SK-N-SH (cell line): Measurements from ENCODE around the gene MEFV. TPM values are rescaled to one million over a fixed set of nuclear protein-coding genes. Genes with fewer than 3 reads are reported as not detected.
A peak's percentile ranks its signal among the peaks of the same experiment; 100 is the strongest.

ENCODE experiments used
- CTCF ChIA-PET: fragments of 300-600, 350-600 bp; formaldehyde crosslinking; extraction: SDS; loops from one replicate; lab custom pipeline; 2021; lab: Yijun Ruan, JAX
- POLR2A ChIA-PET: fragments of 350-600 bp; sonication (Branson Sonifier 250); formaldehyde crosslinking; extraction: SDS; loops from one replicate; lab custom pipeline; 2020; ENCODE audit warnings: antibody characterized with exemption, inconsistent platforms; lab: Yijun Ruan, JAX
- DNase-seq: peaks from one replicate; pipeline ENCODE4 v3.0.0; 2012
- H2AFZ ChIP-seq: fragments of 200-600 bp; sonication (generic); 2 replicates; pipeline ENCODE4 v1.8.1; 2016; ENCODE audit warnings: antibody characterized with exemption, mild to moderate bottlenecking, low read depth
- H3F3A ChIP-seq: fragments of 200-600 bp; sonication (generic); replicated peaks from 2 replicates; pipeline ENCODE3; 2016; ENCODE audit warnings: antibody characterized with exemption, mild to moderate bottlenecking; ENCODE audit not compliant: insufficient read depth
- H3K27ac ChIP-seq, 2 experiments: fragments of 200-500 bp in 1 of 2; fragments of 200-600 bp in 1 of 2; sonication (Bioruptor generic) in 1 of 2; sonication (generic), shearing (Covaris generic) in 1 of 2; 2 replicates each; pipeline versions ENCODE4 v1.5.1 to v1.6.1; 2014 to 2016; ENCODE audit warnings: low read depth in 2 of 2, inconsistent platforms in 1 of 2, low read length in 1 of 2, mild to moderate bottlenecking in 1 of 2, mixed read lengths in 1 of 2
- H3K27me3 ChIP-seq: fragments of 200-600 bp; sonication (generic), shearing (Covaris generic); 2 replicates; pipeline ENCODE4 v1.6.1; 2016; ENCODE audit warnings: mixed run types; ENCODE audit not compliant: insufficient read depth
- H3K36me3 ChIP-seq, 2 experiments: fragments of 200-500 bp in 1 of 2; fragments of 200-600 bp in 1 of 2; sonication (Bioruptor generic) in 1 of 2; sonication (generic) in 1 of 2; replicated peaks in 1 of 2; 2 replicates each; pipeline versions ENCODE3 to v1.5.1; 2014 to 2016; ENCODE audit warnings: low read length in 1 of 2, mild to moderate bottlenecking in 1 of 2; ENCODE audit not compliant: insufficient read depth in 2 of 2, control insufficient read depth in 1 of 2
- H3K4me1 ChIP-seq, 2 experiments: fragments of 200-500 bp in 1 of 2; fragments of 200-600 bp in 1 of 2; sonication (Bioruptor generic) in 1 of 2; sonication (generic), shearing (Covaris generic) in 1 of 2; 2 replicates each; pipeline versions ENCODE4 v1.5.1 to v1.6.1; 2014 to 2016; ENCODE audit warnings: low read depth in 1 of 2, low read length in 1 of 2, mixed run types in 1 of 2; ENCODE audit not compliant: insufficient read depth in 2 of 2, control insufficient read depth in 1 of 2
- H3K4me2 ChIP-seq: fragments of 200-600 bp; sonication (generic), shearing (Covaris generic); 2 replicates; pipeline ENCODE4 v1.6.1; 2017; ENCODE audit warnings: mixed run types
- H3K4me3 ChIP-seq, 2 experiments: fragments of 200-500 bp in 1 of 2; fragments of 200-600 bp in 1 of 2; sonication (Bioruptor generic) in 1 of 2; sonication (generic), shearing (Covaris generic) in 1 of 2; 2 replicates each; pipeline versions ENCODE4 v1.5.1 to v1.8.1; 2014 to 2016; ENCODE audit warnings: low read depth in 2 of 2, inconsistent platforms in 1 of 2, low read length in 1 of 2, mild to moderate bottlenecking in 1 of 2, mixed read lengths in 1 of 2, moderate library complexity in 1 of 2
- H3K79me2 ChIP-seq: fragments of 200-600 bp; sonication (generic); 2 replicates; pipeline ENCODE4 v1.8.1; 2017; ENCODE audit warnings: mild to moderate bottlenecking; ENCODE audit not compliant: insufficient read depth
- H3K9ac ChIP-seq: fragments of 200-600 bp; sonication (generic); 2 replicates; pipeline ENCODE4 v1.6.1; 2017; ENCODE audit warnings: mixed run types
- H3K9me2 ChIP-seq: fragments of 200-600 bp; sonication (generic); 2 replicates; pipeline ENCODE4 v1.6.1; 2017; ENCODE audit warnings: mixed run types
- H3K9me3 ChIP-seq: fragments of 200-600 bp; sonication (generic); 2 replicates; pipeline ENCODE4 v1.6.1; 2017; ENCODE audit warnings: mixed run types, mild to moderate bottlenecking, moderate library complexity
- H4K20me1 ChIP-seq: fragments of 200-600 bp; sonication (generic); 2 replicates; pipeline ENCODE4 v1.6.1; 2017; ENCODE audit warnings: mild to moderate bottlenecking, mixed run types; ENCODE audit not compliant: insufficient read depth
- ELF1 ChIP-seq: IDR thresholded peaks from 2 replicates; pipeline ENCODE4 v1.4.0; 2012
- EP300 ChIP-seq, 2 experiments: IDR thresholded peaks; 2 replicates each; pipeline versions ENCODE4 v1.4.0 to v1.6.1; 2012; ENCODE audit warnings: borderline replicate concordance in 1 of 2, low read depth in 1 of 2, low read length in 1 of 2
- EZH2phosphoT487 ChIP-seq: fragments of 200-600 bp; sonication (generic); IDR thresholded peaks from 2 replicates; pipeline ENCODE4 v1.6.1; 2017; ENCODE audit warnings: low read depth, mixed run types, mild to moderate bottlenecking, antibody characterized with exemption, moderate library complexity, borderline replicate concordance
- FOXM1 ChIP-seq: IDR thresholded peaks from 2 replicates; pipeline ENCODE4 v1.4.0; 2012; ENCODE audit warnings: low read depth, mild to moderate bottlenecking
- GABPA ChIP-seq: IDR thresholded peaks from 2 replicates; pipeline ENCODE4 v1.4.0; 2012; ENCODE audit warnings: low read depth, mild to moderate bottlenecking
- GATA2 ChIP-seq: sonication (generic); formaldehyde crosslinking; IDR thresholded peaks from 2 replicates; pipeline ENCODE4 v1.5.0; 2020; ENCODE audit warnings: mild to moderate bottlenecking, missing genetic modification reagents
- IRF3 ChIP-seq: fragments of 150-350 bp; IDR thresholded peaks from 2 replicates; pipeline ENCODE4 v1.6.1; 2016; ENCODE audit warnings: mild to moderate bottlenecking, low read depth, low read length
- JUND ChIP-seq: IDR thresholded peaks from 2 replicates; pipeline ENCODE4 v1.4.0; 2012
- NFIC ChIP-seq: IDR thresholded peaks from 2 replicates; pipeline ENCODE4 v1.4.0; 2012; ENCODE audit warnings: borderline replicate concordance
- NRF1 ChIP-seq: IDR thresholded peaks from 2 replicates; pipeline ENCODE4 v1.6.1; 2012; ENCODE audit warnings: low read depth, mild to moderate bottlenecking, low read length
- RAD21 ChIP-seq: IDR thresholded peaks from 2 replicates; pipeline ENCODE4 v1.6.1; 2012; ENCODE audit warnings: mild to moderate bottlenecking, low read length
- RCOR1 ChIP-seq: fragments of 150-350 bp; IDR thresholded peaks from 2 replicates; pipeline ENCODE4 v1.6.1; 2017; ENCODE audit warnings: antibody characterized with exemption, low read length
- REST ChIP-seq: IDR thresholded peaks from 2 replicates; pipeline ENCODE4 v1.6.1; 2012; ENCODE audit warnings: mild to moderate bottlenecking, low read depth, low read length, moderate library complexity
- RFX5 ChIP-seq: IDR thresholded peaks from 2 replicates; pipeline ENCODE4 v1.6.1; 2012; ENCODE audit warnings: mild to moderate bottlenecking, improper control_type of control experiment, low read length
- RXRA ChIP-seq: IDR thresholded peaks from 2 replicates; pipeline ENCODE4 v1.4.0; 2012; ENCODE audit warnings: low read depth, mild to moderate bottlenecking, borderline replicate concordance
- SIN3A ChIP-seq: IDR thresholded peaks from 2 replicates; pipeline ENCODE4 v1.6.1; 2012; ENCODE audit warnings: low read depth, mild to moderate bottlenecking, low read length, moderate library complexity, borderline replicate concordance
- TCF12 ChIP-seq: IDR thresholded peaks from 2 replicates; pipeline ENCODE4 v1.4.0; 2012
- TEAD4 ChIP-seq: IDR thresholded peaks from 2 replicates; pipeline ENCODE4 v1.4.0; 2012; ENCODE audit warnings: mild to moderate bottlenecking, borderline replicate concordance; ENCODE audit not compliant: insufficient read depth
- USF1 ChIP-seq: IDR thresholded peaks from 2 replicates; pipeline ENCODE4 v1.4.0; 2012; ENCODE audit warnings: low read depth, borderline replicate concordance
- YY1 ChIP-seq: IDR thresholded peaks from 2 replicates; pipeline ENCODE4 v1.4.0; 2012; ENCODE audit warnings: low read depth, mild to moderate bottlenecking
- WGBS: methylation state at CpG from one replicate; pipeline ENCODE4 v1.1.6; 2017; ENCODE audit warnings: low lambda C conversion rate; 5-methylcytosine and 5-hydroxymethylcytosine counted together
- polyA plus RNA-seq, 3 experiments: library from polyadenylated mRNA; depleted of rRNA; stranded (reverse); fragments of >200 nt; gene quantifications; 2 replicates each; pipeline ENCODE4 v1.2.3, GENCODE V29; 2012

MEFV gene
- polyA plus RNA-seq, 1 of the 3 experiments (the other 2 are of a cell fraction) = not detected

GRCh38 chr16:3292604-3293003 lies 36.2 kb upstream of the MEFV start:
- Histone ChIP-seq H3K79me2 (peaks cover 49% of the 10 kb centered on the region), H3K27ac (no peak overlapping the region), H4K20me1 (no peaks in the 10 kb centered on the region), H3K4me2 (no peak overlapping the region), H3K4me3 (peak overlapping the region in 1 of 2 experiments; percentile 9; a peak in 1 of 4 replicates), H3K4me1 (no peaks in the 10 kb centered on the region), H3K27me3 (no peaks in the 10 kb centered on the region), H3K36me3 (peaks cover 44 to 70% of the 10 kb centered on the region in 2 experiments), H3F3A (no peaks in the 10 kb centered on the region), H2AFZ (no peak overlapping the region), H3K9me3 (peaks cover 18% of the 10 kb centered on the region), H3K9ac (no peak overlapping the region), H3K9me2 (no peaks in the 10 kb centered on the region)
- CTCF ChIA-PET = interaction anchor here (0.8 kb wide), 1 partner anchor 11 kb away, joined by 3 read pairs; no protein-coding TSS in a partner anchor
- POLR2A ChIA-PET = no interaction called here
- no peak for TF ChIP-seq TCF12
- no peak for TF ChIP-seq USF1
- no peak for TF ChIP-seq EP300 (IDR thresholded peaks at IDR 0.05; ENCODE audit: borderline replicate concordance in 1 of 2, low read depth in 1 of 2, low read length in 1 of 2)
- no peak for TF ChIP-seq NRF1
- no peak for DNase-seq
- WGBS = 91% methylated on average over 3 of the region's 3 CpGs

GRCh38 chr16:3289998-3290673 lies 33.7 kb upstream of the MEFV start:
- POLR2A ChIA-PET = no interaction called here
- no peak for TF ChIP-seq RFX5
- TF ChIP-seq IRF3 = no peak
- no peak for TF ChIP-seq TEAD4
- TF ChIP-seq REST = no peak
- no peak for TF ChIP-seq ELF1
- TF ChIP-seq YY1 = no peak
- no peak for TF ChIP-seq JUND
- no peak for TF ChIP-seq GATA2 (CRISPR knock-in tag)
- no peak for TF ChIP-seq USF1
- no peak for TF ChIP-seq NFIC
- no peak for TF ChIP-seq SIN3A
- TF ChIP-seq EZH2phosphoT487 = no peak
- TF ChIP-seq FOXM1 = no peak
- TF ChIP-seq RCOR1 = no peak
- TF ChIP-seq GABPA = no peak
- TF ChIP-seq RXRA = no peak
- no peak for TF ChIP-seq TCF12
- no peak for TF ChIP-seq RAD21

More at GRCh38 chr16:3289998-3290673, 33.7 kb upstream of the MEFV start:
- Histone ChIP-seq H3K9me3 (peaks cover 18% of the 10 kb centered on the region), H3K9me2 (no peaks in the 10 kb centered on the region), H3F3A (no peaks in the 10 kb centered on the region), H2AFZ (no peak overlapping the region), H3K36me3 (peaks cover 63 to 86% of the 10 kb centered on the region in 2 experiments), H3K79me2 (peaks cover 74% of the 10 kb centered on the region), H3K4me3 (peak overlapping the region in 1 of 2 experiments; percentile 29; a peak in 1 of 4 replicates), H3K9ac (no peak overlapping the region), H3K27me3 (no peaks in the 10 kb centered on the region), H4K20me1 (no peaks in the 10 kb centered on the region), H3K4me2 (no peak overlapping the region), H3K27ac (no peak overlapping the region), H3K4me1 (peaks cover under 1 to 3% of the 10 kb centered on the region in 2 experiments; a peak in 1 of 4 replicates)
- 96% methylated on average over 16 of the region's 16 CpGs for WGBS
- CTCF ChIA-PET = no interaction called here
- DNase-seq = no peak
